Vagina (tissue), 2 donors: ENCODE measurements around the gene SLC9A9.

Experiments used
- POLR2A ChIP-seq, 2 donors: fragments of 450-650 bp; IDR thresholded peaks; one replicate each; pipeline ENCODE4 v1.6.1; 2017; ENCODE audit warnings: antibody characterized with exemption in 2 of 2, mild to moderate bottlenecking in 2 of 2, moderate library complexity in 2 of 2
- POLR2AphosphoS5 ChIP-seq, 2 donors: sonication (generic); formaldehyde crosslinking; IDR thresholded peaks; one replicate each; pipeline ENCODE4 v1.9.0; 2017; ENCODE audit warnings: antibody characterized with exemption in 2 of 2, mild to moderate bottlenecking in 2 of 2, low read depth in 1 of 2; ENCODE audit not compliant: insufficient read depth in 1 of 2
- TF ChIP-seq, protein P1 (sequence below), 3 experiments: fragments of 450-650 bp in 2 of 3; fragments of 200-600 bp in 1 of 3; sonication (generic) in 1 of 3; IDR thresholded peaks; one replicate each; pipeline ENCODE4 v1.5.1; 2017 to 2019; ENCODE audit warnings: antibody characterized with exemption in 3 of 3, mild to moderate bottlenecking in 2 of 3, moderate library complexity in 2 of 3

DNA sequence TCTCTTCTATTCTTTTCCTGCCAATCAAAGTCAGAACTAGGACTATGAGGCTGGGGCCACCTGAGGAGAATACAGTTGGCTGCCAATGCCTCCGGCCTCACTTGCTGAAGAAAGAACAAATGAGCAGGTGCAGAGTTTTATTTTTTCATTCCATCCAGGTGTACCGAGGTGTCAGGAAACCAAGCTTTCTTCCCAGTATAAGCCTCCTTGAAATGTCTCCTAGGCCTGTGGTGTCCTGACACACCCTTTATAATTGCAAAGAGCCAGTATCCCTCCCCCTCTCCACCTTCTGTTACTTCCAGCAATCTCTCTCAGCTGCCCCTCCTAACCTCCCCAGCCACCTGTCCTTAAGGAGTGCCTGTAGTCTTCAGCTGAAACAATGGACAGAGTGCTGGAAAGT, 127.9 kb downstream of the SLC9A9 start:
- TF ChIP-seq, protein P1, sequence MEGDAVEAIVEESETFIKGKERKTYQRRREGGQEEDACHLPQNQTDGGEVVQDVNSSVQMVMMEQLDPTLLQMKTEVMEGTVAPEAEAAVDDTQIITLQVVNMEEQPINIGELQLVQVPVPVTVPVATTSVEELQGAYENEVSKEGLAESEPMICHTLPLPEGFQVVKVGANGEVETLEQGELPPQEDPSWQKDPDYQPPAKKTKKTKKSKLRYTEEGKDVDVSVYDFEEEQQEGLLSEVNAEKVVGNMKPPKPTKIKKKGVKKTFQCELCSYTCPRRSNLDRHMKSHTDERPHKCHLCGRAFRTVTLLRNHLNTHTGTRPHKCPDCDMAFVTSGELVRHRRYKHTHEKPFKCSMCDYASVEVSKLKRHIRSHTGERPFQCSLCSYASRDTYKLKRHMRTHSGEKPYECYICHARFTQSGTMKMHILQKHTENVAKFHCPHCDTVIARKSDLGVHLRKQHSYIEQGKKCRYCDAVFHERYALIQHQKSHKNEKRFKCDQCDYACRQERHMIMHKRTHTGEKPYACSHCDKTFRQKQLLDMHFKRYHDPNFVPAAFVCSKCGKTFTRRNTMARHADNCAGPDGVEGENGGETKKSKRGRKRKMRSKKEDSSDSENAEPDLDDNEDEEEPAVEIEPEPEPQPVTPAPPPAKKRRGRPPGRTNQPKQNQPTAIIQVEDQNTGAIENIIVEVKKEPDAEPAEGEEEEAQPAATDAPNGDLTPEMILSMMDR (IDR thresholded peaks at IDR 0.05), result no peak
- TF ChIP-seq POLR2A (IDR thresholded peaks at IDR 0.05) (no peak), POLR2AphosphoS5 (IDR thresholded peaks at IDR 0.05; ENCODE audit: insufficient read depth in 1 of 2, low read depth in 1 of 2) (no peak)
